Heart left ventricle (tissue), 13 donors: ENCODE data around the gene ARHGEF6.

Experiments
- POLR2A ChIP-seq, 2 donors: fragments of 450-650 bp; IDR thresholded peaks; one replicate each; pipeline ENCODE4 v1.6.1; 2017; ENCODE audit warnings: antibody characterized with exemption in 2 of 2, mild to moderate bottlenecking in 2 of 2, moderate library complexity in 2 of 2
- TF ChIP-seq, protein P1 (sequence below), 12 donors: fragments of 200-600 bp; sonication (generic) in 4 of 12; IDR thresholded peaks; one replicate each; pipeline versions ENCODE4 v1.5.0 to v1.8.0; 2018 to 2022; ENCODE audit warnings: antibody characterized with exemption in 12 of 12, mild to moderate bottlenecking in 5 of 12
- donor health status: ischemic (EF 13 %, LVEDD 7.1; RV severe dilation, severe dysfunction).
- donor health status: DM: no; HTN: yes; CAD: no.
- donor health status: DM: no; HTN: no; CAD: no.
- donor health status: ischemic (EF 25% LVEDD 6.9; RV normal size, moderate dysfunction).
- donor health status: ischemic (EF 25% LVEDD 5.7; RV mildly dilated, moderate dysfunction).
- donor health status: ischemic (EF 35%, LVEDD 5.7; RV mildly dilated, moderate dysfunction).
- donor health status: nonischemic (EF 11% LVEDD 7.7; RV severe dilation, severe dysfunction).
- donor health status: DM: yes; HTN: yes; CAD: no.
- donor health status: PGD.
- donor health status: ischemic (EF 29% LVEDD 5.4; RV normal size, mild dysfunction).
- donor health status: nonischemic (EF 23%, LVEDD 6.1; RV moderate dilation, normal function).

DNA sequence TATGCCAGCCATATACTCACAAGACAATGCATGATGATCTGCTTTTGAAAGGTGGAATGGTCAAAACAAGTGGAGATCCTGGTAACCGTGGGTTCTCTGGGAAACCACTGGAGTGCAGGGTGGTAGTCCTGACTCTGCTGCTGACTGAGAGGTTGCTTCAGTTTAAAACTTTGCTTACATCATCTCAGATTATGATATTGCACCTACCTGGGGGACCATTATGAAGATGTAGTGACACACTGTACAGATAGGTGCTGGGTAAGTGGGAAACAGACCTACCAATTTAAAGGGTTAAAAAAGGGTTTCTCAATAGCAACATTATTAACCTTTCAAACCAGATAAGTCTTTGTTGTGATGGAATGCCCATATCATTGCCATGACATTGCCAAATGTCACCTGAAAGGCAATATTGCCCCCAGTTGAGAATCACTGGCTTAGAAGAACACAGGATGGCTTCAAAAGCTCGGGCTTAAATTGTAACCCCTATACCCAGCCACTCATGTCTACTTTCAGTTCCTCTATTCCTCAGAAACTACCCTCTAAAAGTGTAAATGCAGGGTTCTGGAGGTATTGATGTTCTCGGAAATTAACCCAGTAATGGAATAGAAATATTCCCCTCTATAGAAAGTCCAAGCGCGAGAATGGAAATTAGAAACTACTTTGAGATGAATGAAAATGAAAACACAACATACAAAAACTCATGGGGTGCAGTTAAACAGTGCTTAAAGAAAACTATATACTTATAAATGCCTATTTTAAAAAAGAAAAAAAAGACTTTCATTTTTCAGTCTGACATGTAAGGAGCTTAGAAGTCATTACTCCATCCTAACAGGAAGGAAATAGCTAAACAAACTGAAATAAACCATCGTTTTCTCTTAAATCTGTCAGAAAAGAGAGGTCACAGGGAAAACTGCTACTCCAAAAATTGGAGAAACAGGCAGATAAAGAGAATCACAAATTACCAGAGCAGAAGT, 65.8 kb downstream of the ARHGEF6 start:
- TF ChIP-seq, protein P1, sequence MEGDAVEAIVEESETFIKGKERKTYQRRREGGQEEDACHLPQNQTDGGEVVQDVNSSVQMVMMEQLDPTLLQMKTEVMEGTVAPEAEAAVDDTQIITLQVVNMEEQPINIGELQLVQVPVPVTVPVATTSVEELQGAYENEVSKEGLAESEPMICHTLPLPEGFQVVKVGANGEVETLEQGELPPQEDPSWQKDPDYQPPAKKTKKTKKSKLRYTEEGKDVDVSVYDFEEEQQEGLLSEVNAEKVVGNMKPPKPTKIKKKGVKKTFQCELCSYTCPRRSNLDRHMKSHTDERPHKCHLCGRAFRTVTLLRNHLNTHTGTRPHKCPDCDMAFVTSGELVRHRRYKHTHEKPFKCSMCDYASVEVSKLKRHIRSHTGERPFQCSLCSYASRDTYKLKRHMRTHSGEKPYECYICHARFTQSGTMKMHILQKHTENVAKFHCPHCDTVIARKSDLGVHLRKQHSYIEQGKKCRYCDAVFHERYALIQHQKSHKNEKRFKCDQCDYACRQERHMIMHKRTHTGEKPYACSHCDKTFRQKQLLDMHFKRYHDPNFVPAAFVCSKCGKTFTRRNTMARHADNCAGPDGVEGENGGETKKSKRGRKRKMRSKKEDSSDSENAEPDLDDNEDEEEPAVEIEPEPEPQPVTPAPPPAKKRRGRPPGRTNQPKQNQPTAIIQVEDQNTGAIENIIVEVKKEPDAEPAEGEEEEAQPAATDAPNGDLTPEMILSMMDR (IDR thresholded peaks at IDR 0.05) = no peak
- TF ChIP-seq POLR2A (IDR thresholded peaks at IDR 0.05) = no peak
